Measurements from ENCODE around the gene ENTPD2.
A peak's percentile ranks its signal among the peaks of the same experiment; 100 is the strongest.

The ENTPD2 gene

GRCh38 chr9:137053944-137054931 is at the start of gene ENTPD2:
ENTPD2 (minus strand) TSS chr9:137054061; CDS start chr9:137053997, 64 bp downstream.
- DNase-seq: no peak

- DNase-seq: no peak
These were observed 49.5 kb upstream of the ENTPD2 start for GRCh38 chr9:137103206-137103999.

- no peak for DNase-seq
These were observed 45.4 kb upstream of the ENTPD2 start for GRCh38 chr9:137099231-137099630.

GRCh38 chr9:137097761-137098462 is 44.1 kb upstream of the ENTPD2 start:
- no peak for DNase-seq

GRCh38 chr9:137096785-137097546 is 43.1 kb upstream of the ENTPD2 start:
- DNase-seq: no peak

- DNase-seq: peak in 1 of 2 experiments; percentile 10
These were observed 42.0 kb upstream of the ENTPD2 start for GRCh38 chr9:137095664-137096517.

GRCh38 chr9:137089232-137089947 is 35.5 kb upstream of the ENTPD2 start:
- DNase-seq: no peak

- no peak for DNase-seq
These were observed 34.3 kb upstream of the ENTPD2 start for GRCh38 chr9:137088121-137088520.

- no peak for DNase-seq
These were observed 33.6 kb upstream of the ENTPD2 start for GRCh38 chr9:137087409-137087925.

GRCh38 chr9:137086531-137087408 is 32.9 kb upstream of the ENTPD2 start, which contains the start of gene MAN1B1:
MAN1B1 (plus strand) TSS chr9:137086985; CDS start chr9:137087000, 15 bp downstream.
- DNase-seq: peak; percentile 97 to 98

- peak in 1 of 2 experiments; percentile 44 for DNase-seq
These were observed 32.2 kb upstream of the ENTPD2 start for GRCh38 chr9:137085920-137086530.

- DNase-seq: no peak
These were observed 30.7 kb upstream of the ENTPD2 start for GRCh38 chr9:137084526-137084925.

GRCh38 chr9:137083394-137084004 is 29.6 kb upstream of the ENTPD2 start:
- DNase-seq: peak; percentile 3 to 35

GRCh38 chr9:137082925-137083290 is 29.0 kb upstream of the ENTPD2 start:
- DNase-seq: no peak

- DNase-seq: no peak
These were observed 28.5 kb upstream of the ENTPD2 start for GRCh38 chr9:137082222-137082924.

- no peak for DNase-seq
These were observed 26.6 kb upstream of the ENTPD2 start for GRCh38 chr9:137080260-137081122.

GRCh38 chr9:137079401-137079787 is 25.5 kb upstream of the ENTPD2 start:
- no peak for DNase-seq
